HG03469 (cell line): ENCODE data around the gene PLTP.
"Not testable (repeated sequence)": the region's sequence is repeated elsewhere in the genome, so short reads cannot be mapped to it uniquely, and the experiment has no call there.

Experiments
- ATAC-seq: cut with Tn5 transposase; IDR thresholded peaks from one replicate; pipeline ENCODE4 v1.9.1; 2021; ENCODE audit warnings: mild to moderate bottlenecking, moderate library complexity, moderate number of reproducible peaks; ENCODE audit not compliant: unreplicated experiment

The PLTP gene

DNA sequence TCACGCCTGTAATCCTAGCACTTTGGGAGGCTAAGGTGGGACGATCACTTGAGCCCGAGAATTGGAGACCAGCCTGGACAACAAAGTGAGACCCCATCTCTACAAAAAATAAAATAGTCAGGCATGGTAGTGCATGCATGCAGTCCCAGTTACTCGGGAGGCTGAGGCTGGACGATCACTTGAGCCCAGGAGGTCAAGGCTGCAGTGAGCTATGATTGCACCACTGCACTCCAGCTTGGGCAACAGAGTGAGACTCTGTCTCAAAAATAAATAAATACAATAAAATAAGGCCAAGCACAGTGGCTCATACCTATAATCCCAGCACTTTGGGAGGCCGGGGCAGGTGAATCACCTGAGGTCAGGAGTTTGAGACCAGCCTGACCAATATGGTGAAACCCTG is 10.6 kb downstream of the PLTP start:
- ATAC-seq, result not testable (repeated sequence)

DNA sequence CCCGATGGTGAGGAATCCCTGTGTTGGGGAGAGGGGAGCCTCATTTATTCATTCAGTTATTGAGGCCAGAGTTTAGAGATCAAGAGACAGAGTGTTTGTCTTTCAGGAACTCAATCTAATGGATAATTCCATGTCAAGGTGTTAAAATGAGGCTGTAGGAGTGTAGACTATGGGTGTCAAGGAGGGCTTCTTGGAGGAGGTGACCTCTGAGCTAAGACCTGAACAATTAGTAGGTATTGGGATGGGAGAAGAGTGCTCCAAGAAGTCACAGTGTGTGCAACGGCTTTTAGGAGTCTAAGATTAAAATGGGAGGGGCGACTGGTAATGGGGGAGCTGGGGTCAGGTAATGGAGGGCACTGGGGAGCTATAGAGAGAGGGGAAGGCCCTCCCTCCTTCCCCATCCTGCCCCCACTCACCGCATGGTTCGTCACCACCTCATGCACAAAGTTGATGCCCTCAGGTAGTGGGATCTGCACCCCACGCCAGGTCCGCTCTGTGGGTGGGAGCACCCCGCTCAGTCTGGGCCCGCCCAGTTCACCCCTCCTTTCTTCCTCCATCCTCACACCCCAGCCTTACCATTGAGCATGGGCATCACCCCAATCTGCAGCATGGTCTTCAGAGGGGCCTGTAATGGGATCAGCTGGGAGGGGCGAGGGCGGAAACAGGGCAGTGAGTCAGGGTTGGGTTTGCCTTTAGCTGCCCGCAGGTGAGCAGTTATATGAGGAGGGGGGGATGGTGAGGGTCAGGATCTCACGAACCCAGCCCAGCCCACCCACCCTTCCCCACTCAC is 12.7 kb downstream of the PLTP start:
- no peak for ATAC-seq

DNA sequence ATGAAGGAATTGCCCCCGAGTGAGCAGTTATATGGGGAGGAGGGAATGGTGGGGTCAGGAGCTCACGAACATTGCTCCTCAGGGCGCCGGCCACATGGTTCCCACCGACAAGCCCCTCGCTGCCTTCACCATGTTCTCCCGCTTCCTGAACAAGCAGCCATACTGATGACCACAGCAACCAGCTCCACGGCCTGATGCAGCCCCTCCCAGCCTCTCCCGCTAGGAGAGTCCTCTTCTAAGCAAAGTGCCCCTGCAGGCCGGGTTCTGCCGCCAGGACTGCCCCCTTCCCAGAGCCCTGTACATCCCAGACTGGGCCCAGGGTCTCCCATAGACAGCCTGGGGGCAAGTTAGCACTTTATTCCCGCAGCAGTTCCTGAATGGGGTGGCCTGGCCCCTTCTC is 13.7 kb downstream of the PLTP start:
- no peak for ATAC-seq

DNA sequence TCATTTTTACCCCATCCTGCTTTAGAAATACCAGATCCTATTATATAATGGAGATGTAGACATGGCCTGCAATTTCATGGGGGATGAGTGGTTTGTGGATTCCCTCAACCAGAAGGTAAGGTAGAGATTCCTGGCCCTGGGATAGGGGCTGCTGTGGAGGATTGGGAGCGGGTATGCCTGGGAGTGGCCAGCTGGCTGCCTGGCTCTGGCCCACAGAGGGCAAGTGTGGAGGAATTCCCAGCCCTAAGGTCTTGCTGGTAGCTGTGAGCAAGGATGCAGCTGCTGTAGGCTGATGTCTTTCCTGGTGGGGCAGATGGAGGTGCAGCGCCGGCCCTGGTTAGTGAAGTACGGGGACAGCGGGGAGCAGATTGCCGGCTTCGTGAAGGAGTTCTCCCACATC is 14.3 kb downstream of the PLTP start:
- no peak for ATAC-seq

DNA sequence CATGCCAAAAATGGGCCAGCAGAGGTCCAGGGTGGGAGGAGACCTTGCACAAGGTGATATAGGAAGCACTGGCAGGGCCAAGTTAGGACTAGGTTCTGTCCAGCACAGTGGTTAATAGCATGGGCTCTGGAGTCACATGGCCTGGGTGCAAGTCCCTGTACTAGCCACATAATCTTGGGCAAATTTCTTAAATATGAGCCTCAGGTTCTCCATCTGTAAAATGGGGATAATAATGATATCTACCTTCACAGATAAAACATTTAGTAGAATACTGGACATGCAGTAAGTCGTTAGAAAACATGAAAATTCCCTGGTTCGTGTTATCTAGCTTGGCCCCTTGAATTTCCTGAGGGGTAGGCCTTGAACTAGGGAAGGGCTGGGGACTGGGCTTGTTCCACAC is 14.7 kb downstream of the PLTP start:
- no peak for ATAC-seq

DNA sequence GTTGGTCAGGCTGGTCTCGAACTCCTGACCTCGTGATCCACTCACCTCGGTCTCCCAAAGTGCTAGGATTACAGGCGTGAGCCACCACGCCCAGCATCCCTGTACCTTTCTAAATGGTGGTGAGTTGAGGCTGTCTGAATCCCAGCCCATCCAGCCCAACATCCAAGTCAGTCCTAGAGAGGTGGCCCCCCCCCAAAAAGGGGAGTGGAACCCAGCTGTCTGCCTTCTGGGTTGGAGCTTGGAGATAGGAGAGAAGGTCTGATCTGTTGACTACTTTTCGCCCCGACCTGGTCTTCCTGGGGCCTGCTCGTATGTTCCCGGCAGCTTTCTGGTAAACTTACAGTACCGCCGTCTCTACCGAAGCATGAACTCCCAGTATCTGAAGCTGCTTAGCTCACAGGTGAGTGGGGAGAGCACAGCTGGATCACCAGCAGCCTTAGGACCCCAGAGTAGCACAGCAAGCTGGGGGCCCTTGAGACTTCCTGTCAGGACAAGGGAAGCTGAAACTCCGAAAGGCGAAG is 15.3 kb downstream of the PLTP start:
- ATAC-seq, result no peak

DNA sequence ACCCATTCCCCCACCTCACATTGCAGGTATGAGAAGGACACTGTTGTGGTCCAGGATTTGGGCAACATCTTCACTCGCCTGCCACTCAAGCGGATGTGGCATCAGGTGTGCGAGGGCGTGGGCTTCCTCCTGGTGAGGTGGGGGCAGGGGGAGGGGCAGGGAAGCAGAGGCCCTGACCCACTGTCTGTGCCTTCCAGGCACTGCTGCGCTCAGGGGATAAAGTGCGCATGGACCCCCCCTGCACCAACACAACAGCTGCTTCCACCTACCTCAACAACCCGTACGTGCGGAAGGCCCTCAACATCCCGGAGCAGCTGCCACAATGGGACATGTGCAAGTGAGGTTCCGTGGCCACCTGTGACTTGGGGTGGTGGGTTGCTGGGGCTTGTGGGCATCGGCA is 17.2 kb downstream of the PLTP start:
- no peak for ATAC-seq

DNA sequence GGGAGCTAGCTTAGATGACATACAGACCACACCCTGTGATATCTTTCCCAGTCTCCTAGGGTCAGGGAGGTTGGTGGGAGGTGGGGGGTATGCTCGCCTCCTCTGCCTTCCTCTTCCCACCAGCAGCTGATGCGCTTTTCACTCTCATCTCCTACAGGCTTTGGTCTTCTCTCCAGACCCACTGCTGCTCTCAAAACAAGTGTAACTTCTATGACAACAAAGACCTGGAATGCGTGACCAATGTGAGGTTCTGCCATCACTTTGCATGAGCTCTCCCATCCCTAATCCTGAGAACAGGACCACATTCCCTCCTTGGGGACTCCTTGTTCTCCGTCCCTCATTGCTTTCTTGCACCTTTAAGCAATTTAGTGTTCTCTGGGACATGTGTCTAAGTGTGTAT is 18.1 kb downstream of the PLTP start:
- no peak for ATAC-seq

DNA sequence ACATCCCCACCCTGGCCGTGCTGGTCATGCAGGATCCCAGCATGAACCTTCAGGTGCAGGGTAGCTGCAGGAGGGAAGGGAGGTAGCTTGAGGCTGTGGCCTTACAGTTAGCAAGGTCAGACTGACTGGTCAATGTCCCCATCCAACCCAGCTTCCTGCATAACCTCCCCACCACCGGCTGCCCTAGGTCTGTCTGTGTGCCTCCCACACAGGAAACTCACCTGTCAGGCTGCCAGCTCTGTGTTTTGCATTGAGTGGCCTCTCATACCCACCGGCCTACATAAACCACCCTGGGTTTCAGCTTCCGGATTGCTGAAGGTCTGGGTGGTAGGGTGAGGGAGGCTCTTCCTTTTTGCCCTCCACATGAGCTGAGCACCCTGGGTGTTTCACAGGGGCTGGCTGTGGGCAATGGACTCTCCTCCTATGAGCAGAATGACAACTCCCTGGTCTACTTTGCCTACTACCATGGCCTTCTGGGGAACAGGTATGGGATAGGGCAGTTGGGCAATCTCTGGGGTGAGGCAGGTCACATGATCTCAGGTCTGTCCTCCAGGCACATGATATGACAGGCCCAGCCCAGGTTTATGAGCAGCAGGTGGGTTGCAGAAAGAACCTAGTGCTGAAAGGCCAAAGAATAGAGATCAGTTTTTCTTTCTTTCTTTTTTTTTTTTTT is 19.0 kb downstream of the PLTP start:
- ATAC-seq, result no peak

DNA sequence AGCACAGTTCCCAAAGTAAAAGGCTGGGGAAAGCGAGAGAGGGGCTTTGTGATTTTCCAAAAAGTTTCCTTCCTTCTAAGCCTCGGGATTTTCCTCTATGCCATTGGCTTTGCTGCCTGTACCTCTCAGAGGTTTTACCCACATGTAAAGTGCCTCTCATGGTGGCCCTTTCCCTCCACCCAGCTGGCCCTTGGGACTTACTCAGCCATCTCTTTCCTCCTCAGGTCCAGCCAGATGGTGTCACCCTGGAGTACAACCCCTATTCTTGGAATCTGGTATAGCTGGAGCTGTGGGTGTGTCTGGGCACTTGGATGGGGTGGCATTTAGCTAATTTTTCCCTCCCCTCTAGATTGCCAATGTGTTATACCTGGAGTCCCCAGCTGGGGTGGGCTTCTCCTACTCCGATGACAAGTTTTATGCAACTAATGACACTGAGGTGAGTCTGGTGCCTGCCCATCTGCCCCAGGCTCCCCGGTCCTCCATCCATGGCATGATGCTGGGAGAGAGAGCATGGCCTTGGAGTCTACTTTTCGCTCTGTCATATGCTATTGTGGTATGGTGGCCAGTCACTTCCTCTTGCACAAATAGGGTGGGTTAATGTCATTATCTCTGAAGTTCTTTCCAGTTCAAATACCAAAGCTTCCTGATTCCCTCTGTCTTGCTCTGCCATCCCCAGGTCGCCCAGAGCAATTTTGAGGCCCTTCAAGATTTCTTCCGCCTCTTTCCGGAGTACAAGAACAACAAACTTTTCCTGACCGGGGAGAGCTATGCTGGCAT is 19.7 kb downstream of the PLTP start:
- no peak for ATAC-seq

DNA sequence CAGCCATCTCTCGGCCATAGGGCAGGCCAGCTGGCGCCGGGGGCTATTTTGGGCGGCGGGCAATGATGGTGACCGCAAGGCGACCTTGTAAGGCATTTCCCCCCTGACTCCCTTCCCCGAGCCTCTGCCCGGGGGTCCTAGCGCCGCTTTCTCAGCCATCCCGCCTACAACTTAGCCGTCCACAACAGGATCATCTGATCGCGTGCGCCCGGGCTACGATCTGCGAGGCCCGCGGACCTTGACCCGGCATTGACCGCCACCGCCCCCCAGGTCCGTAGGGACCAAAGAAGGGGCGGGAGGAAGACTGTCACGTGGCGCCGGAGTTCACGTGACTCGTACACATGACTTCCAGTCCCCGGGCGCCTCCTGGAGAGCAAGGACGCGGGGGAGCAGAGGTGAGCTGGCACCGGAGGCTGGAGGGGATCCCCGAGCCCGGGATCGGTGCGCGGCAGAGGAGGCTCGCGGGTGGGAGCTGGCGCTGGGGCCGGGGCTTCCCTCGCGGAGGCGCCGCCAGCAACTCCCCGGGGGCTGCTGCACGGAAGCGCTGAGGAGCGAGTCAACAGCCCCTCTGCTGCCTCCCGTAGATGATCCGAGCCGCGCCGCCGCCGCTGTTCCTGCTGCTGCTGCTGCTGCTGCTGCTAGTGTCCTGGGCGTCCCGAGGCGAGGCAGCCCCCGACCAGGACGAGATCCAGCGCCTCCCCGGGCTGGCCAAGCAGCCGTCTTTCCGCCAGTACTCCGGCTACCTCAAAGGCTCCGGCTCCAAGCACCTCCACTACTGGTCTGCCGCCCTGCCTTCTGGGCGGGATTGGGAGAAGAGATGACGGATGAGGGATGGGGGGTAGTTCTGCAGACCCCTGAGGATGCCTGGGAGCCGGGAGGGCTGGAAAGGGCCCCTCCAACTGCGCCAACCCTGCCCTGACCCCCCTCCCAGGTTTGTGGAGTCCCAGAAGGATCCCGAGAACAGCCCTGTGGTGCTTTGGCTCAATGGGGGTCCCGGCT is 20.7 kb downstream of the PLTP start, which contains the start of the genes CTSA and NEURL2:
TSS of gene CTSA (plus strand) at position 351 of the 999 bp plus-strand sequence. CDS start at position 585, 234 bp downstream.
TSS of gene NEURL2 (minus strand) at position 224 of the 999 bp plus-strand sequence. CDS start at position 7, 217 bp downstream.
- no peak for ATAC-seq

DNA sequence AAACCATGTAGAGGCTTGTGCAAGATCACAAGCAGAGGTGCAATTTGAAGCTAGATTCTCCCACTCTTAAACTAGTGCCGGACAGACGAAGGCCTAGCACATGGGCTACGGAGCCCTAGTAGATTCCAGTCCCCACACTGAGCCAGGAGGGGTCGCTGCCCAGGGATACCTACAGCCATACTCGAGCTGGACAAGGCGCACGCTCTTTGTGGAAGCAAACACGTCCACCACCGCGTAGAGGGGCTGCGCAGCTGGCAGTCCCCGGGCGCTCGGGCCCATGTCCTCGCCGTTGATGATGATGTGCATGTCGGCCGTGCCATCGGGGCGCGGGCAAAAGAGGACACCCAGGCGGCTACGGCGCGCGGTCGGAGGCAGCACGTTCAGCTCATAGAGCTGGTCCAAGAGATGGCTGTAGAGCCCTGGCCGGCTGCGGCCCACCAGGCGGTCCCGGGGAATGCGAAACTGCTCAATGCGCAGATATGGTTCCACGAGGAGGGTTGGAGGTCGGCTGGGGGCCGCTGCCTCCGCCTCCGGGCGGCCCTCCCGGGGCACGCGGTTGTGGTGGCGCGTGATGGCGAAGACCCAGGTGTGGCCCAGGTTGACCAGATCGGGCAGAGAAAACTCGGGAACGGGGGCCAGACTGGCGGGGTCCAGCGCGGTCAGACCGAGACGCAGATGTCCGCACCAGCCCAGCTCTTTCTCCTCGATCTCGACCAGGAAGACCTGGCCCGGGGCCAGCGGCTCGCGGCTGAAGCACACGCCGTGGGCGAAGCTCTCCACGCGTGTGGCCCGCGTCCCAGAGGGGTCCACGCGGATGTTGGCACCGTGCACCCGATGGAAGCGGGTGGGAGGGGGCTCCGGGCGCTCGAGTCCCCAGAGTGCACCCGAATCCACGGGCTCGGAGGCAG is 21.6 kb downstream of the PLTP start:
- no peak for ATAC-seq

DNA sequence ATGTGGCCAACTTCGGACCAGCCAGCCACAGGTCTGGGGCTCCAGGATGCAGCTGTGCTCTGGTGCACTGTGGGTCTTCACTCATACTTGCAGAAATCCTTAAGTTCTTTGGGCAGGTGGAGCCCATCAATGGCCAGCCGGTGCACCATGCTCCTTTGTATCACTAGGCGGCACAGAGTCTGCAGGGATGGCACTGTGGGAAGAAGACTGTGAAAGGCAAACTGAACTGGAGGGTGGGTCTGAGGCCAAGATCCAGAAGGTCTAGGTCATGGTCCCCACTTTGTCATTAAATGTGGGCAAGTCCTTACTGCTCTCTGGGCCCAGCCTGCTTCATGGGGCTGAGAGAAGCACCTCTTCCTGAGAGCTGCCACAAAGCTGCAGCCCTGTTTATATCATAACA is 23.3 kb downstream of the PLTP start:
- ATAC-seq, result no peak

DNA sequence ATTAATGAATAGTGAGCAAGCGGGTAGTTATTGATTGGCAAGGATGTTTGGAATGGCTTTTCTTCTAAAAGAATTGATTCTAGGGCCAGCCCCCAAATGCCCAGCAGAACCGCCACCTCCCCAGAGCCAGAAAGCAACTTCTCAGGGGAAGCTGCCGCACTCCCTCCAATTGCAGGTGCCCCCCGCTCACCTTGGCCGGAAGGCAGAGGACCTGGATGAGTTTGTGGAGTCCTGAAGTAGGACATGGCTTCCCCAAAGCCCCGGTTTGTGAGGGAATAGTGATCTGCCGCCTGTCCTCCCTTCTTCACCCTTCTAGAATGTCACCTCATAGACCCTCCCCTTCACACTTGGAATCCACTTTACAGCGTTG is 24.6 kb downstream of the PLTP start, which contains the start of gene SPATA25:
TSS of gene SPATA25 (minus strand) at position 277 of the 370 bp plus-strand sequence. CDS start at position 245, 32 bp downstream.
- no peak for ATAC-seq

DNA sequence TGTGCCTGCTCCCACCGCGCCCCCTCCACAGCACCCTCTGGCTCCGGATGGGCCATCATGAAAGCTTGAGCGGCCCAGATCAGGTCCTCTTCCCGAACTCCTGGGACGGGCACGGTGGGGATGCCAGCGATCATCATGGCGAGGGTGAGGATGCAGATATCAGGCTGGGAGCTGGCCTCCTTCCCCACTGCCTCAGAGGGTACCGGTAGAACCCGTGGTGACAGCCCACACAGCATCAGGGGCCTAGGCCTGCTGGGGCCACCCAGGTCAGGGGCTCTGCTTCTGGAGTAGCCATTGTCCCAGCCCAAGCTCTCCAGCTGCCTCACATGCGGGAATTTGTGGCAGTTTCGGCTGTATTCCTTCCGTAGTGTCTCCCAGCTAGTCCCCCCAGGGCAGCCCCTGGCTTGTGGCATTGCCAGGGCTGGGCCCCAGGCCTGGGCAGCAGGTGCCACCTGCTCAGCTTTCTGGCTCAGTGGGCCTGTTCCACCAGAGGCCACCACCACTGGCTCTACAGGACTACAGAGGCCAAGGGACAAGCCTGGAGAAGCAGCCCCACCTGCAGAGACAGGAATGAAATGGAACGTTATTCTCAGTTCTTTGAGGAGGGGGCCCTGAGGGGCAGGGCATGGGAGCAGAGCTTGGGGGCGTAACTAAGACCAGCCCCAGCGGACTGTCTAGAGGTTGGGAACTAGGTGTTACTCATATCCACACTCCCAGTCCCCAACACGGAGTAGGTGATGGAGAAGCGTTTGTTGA is 25.2 kb downstream of the PLTP start:
- ATAC-seq, result no peak

DNA sequence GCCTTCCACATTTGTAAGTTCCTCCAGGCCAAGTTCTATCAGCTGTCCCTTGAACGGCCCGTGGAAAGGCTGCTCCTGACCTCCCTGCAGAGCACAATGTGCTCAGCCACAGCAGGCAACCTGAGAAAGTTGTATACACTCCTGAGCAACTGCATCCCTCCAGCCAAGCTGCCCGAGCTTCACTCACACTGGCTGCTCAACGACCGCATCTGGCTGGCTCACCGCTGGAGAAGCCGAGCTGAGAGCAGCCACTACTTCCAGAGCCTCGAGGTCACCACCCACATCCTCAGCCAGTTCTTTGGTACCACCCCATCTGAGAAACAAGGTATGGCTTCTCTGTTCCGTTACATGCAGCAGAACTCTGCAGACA is 28.9 kb downstream of the PLTP start:
- ATAC-seq, result no peak

DNA sequence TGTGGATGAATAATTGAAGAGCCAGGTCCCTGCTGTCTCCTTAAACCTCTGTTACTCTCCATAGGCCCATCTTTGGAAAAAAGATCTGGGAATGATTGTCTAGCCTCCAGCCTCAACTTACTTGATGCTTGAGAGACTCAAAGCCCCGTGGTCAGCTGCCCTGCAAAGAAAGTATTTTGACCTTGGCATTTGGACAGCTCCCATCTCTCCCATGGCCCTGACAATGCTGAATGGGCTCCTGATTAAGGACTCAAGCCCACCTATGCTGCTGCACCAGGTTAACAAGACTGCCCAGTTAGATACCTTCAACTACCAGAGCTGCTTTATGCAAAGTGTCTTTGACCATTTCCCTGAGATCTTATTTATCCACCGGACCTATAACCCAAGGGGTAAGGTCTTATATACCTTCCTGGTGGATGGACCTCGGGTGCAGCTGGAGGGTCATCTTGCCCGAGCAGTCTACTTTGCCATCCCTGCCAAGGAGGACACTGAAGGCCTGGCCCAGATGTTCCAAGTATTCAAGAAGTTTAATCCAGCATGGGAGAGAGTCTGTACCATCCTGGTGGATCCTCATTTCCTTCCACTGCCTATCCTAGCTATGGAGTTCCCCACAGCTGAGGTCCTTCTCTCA is 29.4 kb downstream of the PLTP start:
- no peak for ATAC-seq
